Keratinocyte (primary cell): ENCODE results near the gene FXYD6. TPM values are rescaled to one million over a fixed set of nuclear protein-coding genes. Genes with fewer than 3 reads are reported as not detected.

ENCODE experiments used
- DNase-seq: peaks from one replicate; pipeline ENCODE4 v3.0.0-alpha.2; 2011; ENCODE audit warnings: low read depth, missing footprints, low spot score
- FAIRE-seq: peaks from 2 replicates; lab custom pipeline; 2011; peaks lifted over from hg19 to GRCh38; lab: Jason Lieb, UNC
- H2AFZ ChIP-seq: 2 replicates; pipeline ENCODE4 v1.6.0; 2012; ENCODE audit warnings: low read length, control low read depth, inconsistent platforms; ENCODE audit not compliant: control insufficient read depth
- H3K27ac ChIP-seq: 2 replicates; pipeline ENCODE4 v1.5.1; 2011; ENCODE audit warnings: low read length; ENCODE audit not compliant: control insufficient read depth, insufficient read depth
- H3K27me3 ChIP-seq: 3 replicates; pipeline ENCODE4 v1.6.0; 2011; ENCODE audit warnings: low read length; ENCODE audit not compliant: control insufficient read depth, insufficient read depth; ENCODE audit errors: extremely low read depth
- H3K36me3 ChIP-seq, 2 experiments: 2 replicates in 1 of 2; 3 replicates in 1 of 2; pipeline ENCODE4 v1.5.1; 2011; ENCODE audit warnings: low read length in 2 of 2, mild to moderate bottlenecking in 1 of 2; ENCODE audit not compliant: control insufficient read depth in 2 of 2, insufficient read depth in 2 of 2; ENCODE audit errors: extremely low read depth in 1 of 2
- H3K4me1 ChIP-seq: 3 replicates; pipeline ENCODE4 v1.5.1; 2011; ENCODE audit warnings: low read length; ENCODE audit not compliant: control insufficient read depth, insufficient read depth; ENCODE audit errors: extremely low read depth
- H3K4me2 ChIP-seq: 3 replicates; pipeline ENCODE4 v1.6.0; 2011; ENCODE audit warnings: low read depth, low read length; ENCODE audit not compliant: control insufficient read depth, insufficient read depth; ENCODE audit errors: extremely low read depth
- H3K4me3 ChIP-seq, 3 experiments: fragments of 200-600 bp in 1 of 3; sonication (generic) in 1 of 3; 2 replicates in 2 of 3; 3 replicates in 1 of 3; pipeline ENCODE4 v1.5.1; 2011 to 2016; ENCODE audit warnings: low read length in 3 of 3, mild to moderate bottlenecking in 3 of 3, control low read depth in 2 of 3, inconsistent platforms in 1 of 3, low read depth in 1 of 3, mixed read lengths in 1 of 3, mixed run types in 1 of 3, moderate library complexity in 1 of 3; ENCODE audit not compliant: control insufficient read depth in 2 of 3, insufficient read depth in 2 of 3; ENCODE audit errors: extremely low read depth in 1 of 3
- H3K79me2 ChIP-seq: 2 replicates; pipeline ENCODE4 v1.6.0; 2012; ENCODE audit warnings: low read length; ENCODE audit not compliant: control insufficient read depth, insufficient read depth
- H3K9ac ChIP-seq: 3 replicates; pipeline ENCODE4 v1.6.0; 2011; ENCODE audit warnings: low read length; ENCODE audit not compliant: control insufficient read depth, insufficient read depth; ENCODE audit errors: extremely low read depth
- H3K9me1 ChIP-seq: 3 replicates; pipeline ENCODE4 v1.6.0; 2011; ENCODE audit warnings: low read length; ENCODE audit not compliant: control insufficient read depth, insufficient read depth; ENCODE audit errors: extremely low read depth
- H3K9me3 ChIP-seq: 2 replicates; pipeline ENCODE4 v1.5.1; 2012; ENCODE audit warnings: low read depth, low read length; ENCODE audit not compliant: control insufficient read depth
- H4K20me1 ChIP-seq: 3 replicates; pipeline ENCODE4 v1.6.0; 2011; ENCODE audit warnings: low read length; ENCODE audit not compliant: control insufficient read depth, insufficient read depth; ENCODE audit errors: extremely low read depth
- EZH2 ChIP-seq: IDR thresholded peaks from one replicate; pipeline ENCODE4 v1.6.1; 2012; ENCODE audit warnings: inconsistent platforms, mild to moderate bottlenecking, low read length, moderate library complexity
- dilution Hi-C: fragments of 300-500 bp; cut with MboI; formaldehyde crosslinking; loops from one replicate; pipeline ENCODE4 v1.7.0; 2020; ENCODE audit warnings: low sequenced_read_pairs; ENCODE audit not compliant: extremely low pct_ligation_motif_present
- polyA plus RNA-seq, 5 experiments: library from polyadenylated mRNA; depleted of rRNA in 3 of 5; stranded (reverse) in 3 of 5; stranded (forward) in 1 of 5; unstranded in 1 of 5; fragments of >200 nt; gene quantifications; 1 replicate in 1 of 5; 2 replicates in 3 of 5; 3 replicates in 1 of 5; pipeline versions ENCODE4 v1.2.1 to v1.2.3, GENCODE V29; 2011 to 2012; ENCODE audit warnings: missing spikeins in 2 of 5, low read depth in 1 of 5, low replicate concordance in 1 of 5
- TF ChIP-seq, protein P1 (sequence below), 3 experiments: IDR thresholded peaks in 1 of 3; conservative IDR thresholded peaks in 1 of 3; optimal IDR thresholded peaks in 1 of 3; 2 replicates in 2 of 3; 3 replicates in 1 of 3; pipeline versions ENCODE3 to v1.5.1; 2011; ENCODE audit warnings: low read length in 3 of 3, mild to moderate bottlenecking in 3 of 3, moderate library complexity in 2 of 3, control low read depth in 1 of 3, inconsistent platforms in 1 of 3; ENCODE audit not compliant: insufficient read depth in 2 of 3; ENCODE audit errors: extremely low read depth in 1 of 3

Gene FXYD6
- polyA plus RNA-seq, 1 donor (not counting 4 experiments of a cell fraction or from before 2014, with no cell fraction given), result not detected

- dilution Hi-C loops, result no loop called here
- H3K79me2 ChIP-seq, result no peaks in the 10 kb centered on the region
- no peak overlapping the region for H3K4me3 ChIP-seq
- no peak for TF ChIP-seq EZH2
- TF ChIP-seq, protein P1, sequence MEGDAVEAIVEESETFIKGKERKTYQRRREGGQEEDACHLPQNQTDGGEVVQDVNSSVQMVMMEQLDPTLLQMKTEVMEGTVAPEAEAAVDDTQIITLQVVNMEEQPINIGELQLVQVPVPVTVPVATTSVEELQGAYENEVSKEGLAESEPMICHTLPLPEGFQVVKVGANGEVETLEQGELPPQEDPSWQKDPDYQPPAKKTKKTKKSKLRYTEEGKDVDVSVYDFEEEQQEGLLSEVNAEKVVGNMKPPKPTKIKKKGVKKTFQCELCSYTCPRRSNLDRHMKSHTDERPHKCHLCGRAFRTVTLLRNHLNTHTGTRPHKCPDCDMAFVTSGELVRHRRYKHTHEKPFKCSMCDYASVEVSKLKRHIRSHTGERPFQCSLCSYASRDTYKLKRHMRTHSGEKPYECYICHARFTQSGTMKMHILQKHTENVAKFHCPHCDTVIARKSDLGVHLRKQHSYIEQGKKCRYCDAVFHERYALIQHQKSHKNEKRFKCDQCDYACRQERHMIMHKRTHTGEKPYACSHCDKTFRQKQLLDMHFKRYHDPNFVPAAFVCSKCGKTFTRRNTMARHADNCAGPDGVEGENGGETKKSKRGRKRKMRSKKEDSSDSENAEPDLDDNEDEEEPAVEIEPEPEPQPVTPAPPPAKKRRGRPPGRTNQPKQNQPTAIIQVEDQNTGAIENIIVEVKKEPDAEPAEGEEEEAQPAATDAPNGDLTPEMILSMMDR (optimal IDR thresholded peaks at IDR 0.05 in 1 of 3, IDR thresholded peaks at IDR 0.05 in 1 of 3, conservative IDR thresholded peaks at IDR 0.05 in 1 of 3; ENCODE audit: extremely low read depth in 1 of 3, insufficient read depth in 2 of 3, low read length in 3 of 3), result no peak
- no peak for DNase-seq
- no peaks in the 10 kb centered on the region for H3K4me1 ChIP-seq
- peaks cover 64% of the 10 kb centered on the region for H3K27me3 ChIP-seq
- H3K27ac ChIP-seq, result no peak overlapping the region
- no peaks in the 10 kb centered on the region for H3K9me3 ChIP-seq
- H2AFZ ChIP-seq, result no peak overlapping the region
- no peak overlapping the region for H3K4me2 ChIP-seq
- no peak overlapping the region for H3K9ac ChIP-seq
- no peaks in the 10 kb centered on the region for H3K9me1 ChIP-seq
- no peaks in the 10 kb centered on the region for H4K20me1 ChIP-seq
- H3K36me3 ChIP-seq, result no peaks in the 10 kb centered on the region
- FAIRE-seq, result no peak
Observed at GRCh38 chr11:117872975-117873827, 3.3 kb downstream of the FXYD6 start.

DNA sequence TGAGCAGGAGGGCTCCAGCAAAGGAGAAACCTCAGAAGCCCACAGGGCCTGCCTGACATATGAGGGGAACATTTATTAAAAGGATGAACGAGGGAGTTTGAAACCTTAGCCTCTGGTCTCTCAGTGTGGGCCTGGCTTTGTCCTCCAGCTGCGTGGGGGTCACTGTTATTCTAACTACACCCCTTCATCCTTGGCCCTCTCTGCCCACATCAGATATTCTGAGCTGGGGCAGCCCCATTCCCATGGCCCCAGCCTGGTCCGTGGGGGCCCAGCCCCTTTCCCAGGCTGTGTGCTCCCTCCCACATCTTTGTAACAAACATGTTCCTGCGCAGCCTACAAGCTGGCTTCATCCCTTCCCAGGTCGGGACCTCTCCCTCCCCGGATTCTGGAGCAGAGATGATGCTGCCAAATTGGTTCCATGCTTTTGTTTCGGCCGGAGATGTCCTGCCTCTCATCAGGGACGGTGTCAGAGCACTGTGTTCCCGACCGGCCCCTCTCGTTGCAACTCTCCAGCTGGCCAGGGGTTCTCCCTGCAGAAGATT is 4.0 kb downstream of the FXYD6 start:
- Histone ChIP-seq H3K79me2 (no peaks in the 10 kb centered on the region), H3K36me3 (no peaks in the 10 kb centered on the region), H3K4me1 (no peaks in the 10 kb centered on the region), H3K27ac (no peak overlapping the region), H2AFZ (no peak overlapping the region), H3K9me3 (no peaks in the 10 kb centered on the region), H3K4me2 (no peak overlapping the region), H3K9me1 (no peaks in the 10 kb centered on the region), H3K9ac (no peak overlapping the region), H4K20me1 (no peaks in the 10 kb centered on the region), H3K27me3 (peaks cover 57% of the 10 kb centered on the region), H3K4me3 (no peak overlapping the region)
- TF ChIP-seq, protein P1 (optimal IDR thresholded peaks at IDR 0.05 in 1 of 3, IDR thresholded peaks at IDR 0.05 in 1 of 3, conservative IDR thresholded peaks at IDR 0.05 in 1 of 3; ENCODE audit: extremely low read depth in 1 of 3, insufficient read depth in 2 of 3, low read length in 3 of 3), result no peak
- no peak for TF ChIP-seq EZH2
- FAIRE-seq, result no peak
- no peak for DNase-seq
- dilution Hi-C loops, result no loop called here
